ENCODE results near the gene ADARB1. TPM values are rescaled to one million over a fixed set of nuclear protein-coding genes. Genes with fewer than 3 reads are reported as not detected.

ADARB1 gene
- total RNA-seq, 1 experiment from 2014 or later = 15.8 TPM

DNA sequence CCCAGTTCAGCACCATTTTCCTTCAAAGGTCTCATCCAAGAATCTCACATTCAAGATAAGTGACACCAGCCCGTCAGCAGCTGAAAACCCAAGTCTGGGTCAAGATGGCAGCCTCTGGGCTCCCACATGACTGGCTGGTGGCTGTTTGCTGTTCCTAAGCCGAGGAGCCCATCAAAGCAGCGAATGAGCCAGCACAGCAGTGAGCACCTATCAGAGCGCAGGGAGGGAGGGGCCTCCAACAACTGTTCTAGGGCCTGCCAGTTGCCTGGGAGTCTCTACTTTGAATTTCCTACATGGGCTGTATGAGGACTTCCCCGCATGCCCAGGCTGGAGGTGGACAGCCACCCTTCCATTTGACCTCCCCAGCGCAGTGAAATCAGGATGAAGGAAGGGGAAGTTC, 102.7 kb downstream of the ADARB1 start:
- Histone ChIP-seq H2AK5ac (ENCODE audit: insufficient read length, low read length) (no peak overlapping the region), H3K18ac (ENCODE audit: insufficient read length, low read depth, low read length) (no peak overlapping the region), H3K4ac (ENCODE audit: low read depth, low read length) (no peak overlapping the region), H2BK20ac (ENCODE audit: low read depth, low read length, poor library complexity, severe bottlenecking) (no peak overlapping the region), H3K79me1 (ENCODE audit: insufficient read depth, low read depth, low read length, poor library complexity, severe bottlenecking) (no peaks in the 10 kb centered on the region), H3K4me1 (ENCODE audit: insufficient read depth, low read length) (no peaks in the 10 kb centered on the region), H4K20me1 (ENCODE audit: control insufficient read depth, insufficient read depth, insufficient read length) (no peaks in the 10 kb centered on the region), H2BK5ac (ENCODE audit: insufficient read length, low read length) (no peak overlapping the region), H2BK15ac (ENCODE audit: low read depth, low read length) (no peak overlapping the region), H3K14ac (ENCODE audit: insufficient read depth, low read length) (no peak overlapping the region), H3K56ac (ENCODE audit: insufficient read length, low read depth, low read length) (no peak overlapping the region), H3K27me3 (ENCODE audit: insufficient read depth, low read length) (no peaks in the 10 kb centered on the region), H4K8ac (replicated peaks; ENCODE audit: insufficient read length, low read depth, low read length) (no peak overlapping the region), H2AFZ (ENCODE audit: low read length) (no peak overlapping the region), H4K91ac (ENCODE audit: insufficient read length, low read depth, low read length) (no peak overlapping the region), H3K4me2 (ENCODE audit: insufficient read depth, insufficient read length, low read length) (no peak overlapping the region), H3K23ac (ENCODE audit: insufficient read length, low read depth, low read length) (no peak overlapping the region), H4K5ac (ENCODE audit: insufficient read length, low read depth, low read length) (no peak overlapping the region), H3K79me2 (ENCODE audit: insufficient read depth, low read length) (no peaks in the 10 kb centered on the region), H3K9ac (ENCODE audit: extremely low read depth, insufficient read length, low read length) (no peak overlapping the region), H3T11ph (ENCODE audit: low read length) (no peak overlapping the region), H2BK120ac (ENCODE audit: low read depth, low read length, poor library complexity, severe bottlenecking) (no peak overlapping the region), H3K9me3 (ENCODE audit: control insufficient read depth, low read depth, low read length) (no peaks in the 10 kb centered on the region), H3K23me2 (ENCODE audit: insufficient read length, low read depth, low read length, poor library complexity, severe bottlenecking) (no peaks in the 10 kb centered on the region), H3K27ac (ENCODE audit: insufficient read length, low read depth, low read length) (no peak overlapping the region), H2BK12ac (ENCODE audit: insufficient read length, low read depth, low read length) (no peak overlapping the region)
- Mint-ChIP-seq H3K36me3 (ENCODE audit: insufficient read depth in 1 of 3, low read depth in 3 of 3) (peaks cover 4 to 12% (median 8%) of the 10 kb centered on the region in 3 experiments; a peak in 4 of 7 replicates), H3K9me3 (no peaks in the 10 kb centered on the region), H3K27me3 (ENCODE audit: low read depth) (no peaks in the 10 kb centered on the region), H3K27ac (no peak overlapping the region; a peak in 1 of 7 replicates), H3K4me1 (peaks cover 7 to 9% of the 10 kb centered on the region in 2 experiments), H3K4me3 (no peak overlapping the region)
- no peak for DNase-seq
- no CpG with 5 or more reads among the region's 6 CpGs for WGBS (ENCODE audit: extremely low coverage, insufficient read length, low lambda C conversion rate)
- TF ChIP-seq, protein P1, sequence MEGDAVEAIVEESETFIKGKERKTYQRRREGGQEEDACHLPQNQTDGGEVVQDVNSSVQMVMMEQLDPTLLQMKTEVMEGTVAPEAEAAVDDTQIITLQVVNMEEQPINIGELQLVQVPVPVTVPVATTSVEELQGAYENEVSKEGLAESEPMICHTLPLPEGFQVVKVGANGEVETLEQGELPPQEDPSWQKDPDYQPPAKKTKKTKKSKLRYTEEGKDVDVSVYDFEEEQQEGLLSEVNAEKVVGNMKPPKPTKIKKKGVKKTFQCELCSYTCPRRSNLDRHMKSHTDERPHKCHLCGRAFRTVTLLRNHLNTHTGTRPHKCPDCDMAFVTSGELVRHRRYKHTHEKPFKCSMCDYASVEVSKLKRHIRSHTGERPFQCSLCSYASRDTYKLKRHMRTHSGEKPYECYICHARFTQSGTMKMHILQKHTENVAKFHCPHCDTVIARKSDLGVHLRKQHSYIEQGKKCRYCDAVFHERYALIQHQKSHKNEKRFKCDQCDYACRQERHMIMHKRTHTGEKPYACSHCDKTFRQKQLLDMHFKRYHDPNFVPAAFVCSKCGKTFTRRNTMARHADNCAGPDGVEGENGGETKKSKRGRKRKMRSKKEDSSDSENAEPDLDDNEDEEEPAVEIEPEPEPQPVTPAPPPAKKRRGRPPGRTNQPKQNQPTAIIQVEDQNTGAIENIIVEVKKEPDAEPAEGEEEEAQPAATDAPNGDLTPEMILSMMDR (conservative IDR thresholded peaks at IDR 0.05) = no peak
